Epithelial cell of esophagus (primary cell): ENCODE results near the gene ZBTB5.

Experiments
- DNase-seq: peaks from one replicate; pipeline ENCODE4 v3.0.0; 2010; ENCODE audit warnings: low read depth
- H3K4me3 ChIP-seq: 2 replicates; pipeline ENCODE4 v1.5.1; 2011; ENCODE audit warnings: mild to moderate bottlenecking, low read length, control low read depth
- CTCF ChIP-seq: IDR thresholded peaks from 2 replicates; pipeline ENCODE4 v1.5.1; 2011; ENCODE audit warnings: low read depth, mild to moderate bottlenecking, low read length, control low read depth, inconsistent platforms; ENCODE audit not compliant: insufficient read depth; ENCODE audit errors: missing control alignments

Gene ZBTB5

DNA sequence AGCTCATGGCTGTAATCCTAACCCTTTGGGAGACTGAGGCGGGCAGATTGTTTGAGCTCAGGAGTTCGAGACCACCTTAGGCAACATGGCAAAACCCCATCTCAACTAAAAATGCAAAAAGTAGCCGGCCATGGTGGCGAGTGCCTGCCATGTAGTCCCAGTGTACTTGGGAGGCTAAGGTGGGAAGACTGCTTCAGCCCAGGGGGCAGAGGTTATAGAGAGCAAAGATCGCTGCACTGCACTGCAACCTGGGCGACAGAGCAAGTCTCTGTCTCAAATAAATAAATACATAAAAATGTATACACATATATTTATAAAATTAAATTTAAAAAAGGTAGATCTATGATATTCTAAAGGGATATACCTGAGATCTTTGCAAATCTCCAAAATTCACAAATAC is 19.4 kb downstream of the ZBTB5 start:
- TF ChIP-seq CTCF = no peak
- DNase-seq = no peak

GRCh38 chr9:37444890-37445289 is 20.4 kb downstream of the ZBTB5 start:
- DNase-seq = no peak
- TF ChIP-seq CTCF = no peak
- no peak overlapping the region for H3K4me3 ChIP-seq

More for the DNA sequence above, 19.4 kb downstream of the ZBTB5 start:
- no peak overlapping the region for H3K4me3 ChIP-seq

DNA sequence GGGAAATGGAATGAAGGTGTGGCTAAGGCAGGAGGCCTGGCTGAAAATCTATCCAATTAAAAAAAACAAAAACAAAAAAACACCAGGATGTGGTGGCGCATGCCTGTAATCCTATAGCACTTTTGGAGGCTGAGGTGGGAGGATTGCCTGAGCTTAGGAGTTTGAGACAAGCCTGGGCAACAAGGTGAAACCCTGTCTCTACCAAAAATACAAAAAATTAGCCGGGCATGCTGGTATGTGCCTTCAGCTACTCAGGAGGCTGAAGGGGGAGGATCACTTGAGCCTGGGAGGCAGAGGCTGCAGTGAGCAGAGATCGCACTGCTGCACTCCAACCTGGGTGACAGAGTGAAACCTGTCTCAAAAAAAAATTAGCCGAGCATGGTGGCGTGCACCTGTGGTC is 21.7 kb downstream of the ZBTB5 start:
- DNase-seq = no peak
- no peak overlapping the region for H3K4me3 ChIP-seq
- TF ChIP-seq CTCF = no peak

DNA sequence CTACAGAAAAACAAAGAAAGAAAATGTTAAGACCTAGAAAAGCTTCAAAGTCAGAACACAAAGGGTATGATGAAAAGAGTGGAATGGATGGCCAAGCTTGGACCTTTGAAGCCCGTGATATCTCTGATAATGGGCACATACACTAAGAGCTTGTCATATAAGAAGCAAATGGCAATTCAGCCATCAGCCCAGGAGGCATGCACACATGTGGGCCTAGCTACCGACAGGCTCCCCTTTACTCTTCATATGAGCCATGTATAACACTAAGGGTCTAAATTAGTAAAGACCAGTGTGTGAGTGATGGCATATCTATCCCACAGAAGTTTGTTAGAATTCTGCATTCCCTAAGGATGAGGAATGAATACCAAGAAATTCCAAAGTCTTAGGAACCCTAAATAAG is 22.7 kb downstream of the ZBTB5 start:
- no peak for TF ChIP-seq CTCF
- H3K4me3 ChIP-seq = no peak overlapping the region
- DNase-seq = no peak

GRCh38 chr9:37441776-37442370 is 23.4 kb downstream of the ZBTB5 start:
- no peak for DNase-seq
- TF ChIP-seq CTCF = no peak
- no peak overlapping the region for H3K4me3 ChIP-seq

DNA sequence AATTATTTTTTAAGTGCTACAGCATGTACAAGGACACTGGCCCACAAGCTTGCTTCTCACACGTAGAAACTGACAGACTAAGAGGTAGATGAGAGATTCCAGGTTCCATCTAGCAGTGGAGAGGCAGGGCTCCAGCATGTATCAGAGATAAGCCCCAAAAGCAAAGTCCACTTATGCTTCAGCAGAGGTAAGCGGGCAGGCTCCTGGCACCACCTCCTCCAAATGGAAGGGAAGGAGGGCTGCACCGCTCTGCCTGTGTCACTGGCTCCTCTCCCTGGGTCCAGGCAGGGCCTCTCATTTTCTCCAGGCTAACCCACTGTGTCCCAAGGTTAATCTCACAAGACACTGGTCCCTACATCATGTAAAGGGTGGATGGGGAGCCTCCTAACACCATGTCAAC is 26.9 kb downstream of the ZBTB5 start:
- H3K4me3 ChIP-seq = no peak overlapping the region
- TF ChIP-seq CTCF = no peak
- no peak for DNase-seq

- no peak overlapping the region for H3K4me3 ChIP-seq
- DNase-seq = no peak
- TF ChIP-seq CTCF = no peak
These were observed 27.6 kb downstream of the ZBTB5 start for GRCh38 chr9:37437621-37438020.
